ENCODE data around the gene KCTD16. TPM values are rescaled to one million over a fixed set of nuclear protein-coding genes. Genes with fewer than 3 reads are reported as not detected.

Gene KCTD16
- total RNA-seq, 1 donor from 2014 or later, result 5.6 TPM

DNA sequence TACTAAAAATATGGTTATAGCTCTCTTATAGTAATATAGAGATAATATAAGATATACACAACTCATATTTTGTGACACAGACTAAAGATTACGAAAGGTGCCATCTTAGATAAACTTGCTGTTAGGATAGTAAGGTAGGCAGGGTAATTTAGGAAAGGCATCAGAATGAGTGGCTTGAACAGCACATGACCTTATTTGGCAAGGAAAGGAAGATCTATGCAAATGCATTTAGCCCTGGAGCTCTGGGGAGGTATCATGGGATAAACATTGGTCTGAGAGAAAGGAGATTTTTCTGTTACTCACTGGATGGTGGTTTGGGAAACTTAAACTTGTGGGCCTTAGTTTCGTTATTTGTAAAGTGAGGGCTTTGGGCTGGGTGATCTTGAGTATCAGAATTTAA is 65.8 kb downstream of the KCTD16 start:
- TF ChIP-seq, protein P1, sequence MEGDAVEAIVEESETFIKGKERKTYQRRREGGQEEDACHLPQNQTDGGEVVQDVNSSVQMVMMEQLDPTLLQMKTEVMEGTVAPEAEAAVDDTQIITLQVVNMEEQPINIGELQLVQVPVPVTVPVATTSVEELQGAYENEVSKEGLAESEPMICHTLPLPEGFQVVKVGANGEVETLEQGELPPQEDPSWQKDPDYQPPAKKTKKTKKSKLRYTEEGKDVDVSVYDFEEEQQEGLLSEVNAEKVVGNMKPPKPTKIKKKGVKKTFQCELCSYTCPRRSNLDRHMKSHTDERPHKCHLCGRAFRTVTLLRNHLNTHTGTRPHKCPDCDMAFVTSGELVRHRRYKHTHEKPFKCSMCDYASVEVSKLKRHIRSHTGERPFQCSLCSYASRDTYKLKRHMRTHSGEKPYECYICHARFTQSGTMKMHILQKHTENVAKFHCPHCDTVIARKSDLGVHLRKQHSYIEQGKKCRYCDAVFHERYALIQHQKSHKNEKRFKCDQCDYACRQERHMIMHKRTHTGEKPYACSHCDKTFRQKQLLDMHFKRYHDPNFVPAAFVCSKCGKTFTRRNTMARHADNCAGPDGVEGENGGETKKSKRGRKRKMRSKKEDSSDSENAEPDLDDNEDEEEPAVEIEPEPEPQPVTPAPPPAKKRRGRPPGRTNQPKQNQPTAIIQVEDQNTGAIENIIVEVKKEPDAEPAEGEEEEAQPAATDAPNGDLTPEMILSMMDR (IDR thresholded peaks at IDR 0.05; ENCODE audit: insufficient read depth, low read depth, low read length), result no peak
- TF ChIP-seq EZH2 (IDR thresholded peaks at IDR 0.05; ENCODE audit: insufficient read depth, low read length), result no peak
- Histone ChIP-seq H3K27ac (ENCODE audit: low read depth, low read length) (no peak overlapping the region), H3K4me1 (ENCODE audit: insufficient read depth, low read length) (no peaks in the 10 kb centered on the region), H3K9me3 (ENCODE audit: insufficient read depth, low read depth, low read length) (no peaks in the 10 kb centered on the region), H3K4me3 (ENCODE audit: insufficient read depth, low read depth, low read length) (no peak overlapping the region), H2AFZ (ENCODE audit: low read depth, low read length) (no peak overlapping the region), H3K9ac (ENCODE audit: low read length) (no peak overlapping the region), H3K36me3 (ENCODE audit: insufficient read depth, low read length) (no peaks in the 10 kb centered on the region), H3K79me2 (ENCODE audit: insufficient read depth, low read length) (no peaks in the 10 kb centered on the region), H4K20me1 (ENCODE audit: insufficient read depth, low read length) (no peaks in the 10 kb centered on the region), H3K4me2 (ENCODE audit: low read length) (no peak overlapping the region), H3K27me3 (ENCODE audit: insufficient read depth, low read length) (no peaks in the 10 kb centered on the region)
- H3K27ac Mint-ChIP-seq (ENCODE audit: unreplicated experiment), result no peak overlapping the region
- no peaks in the 10 kb centered on the region for H3K9me3 Mint-ChIP-seq (ENCODE audit: unreplicated experiment)
- H3K27me3 Mint-ChIP-seq (ENCODE audit: low read depth, unreplicated experiment), result no peaks in the 10 kb centered on the region
- no peaks in the 10 kb centered on the region for H3K36me3 Mint-ChIP-seq (ENCODE audit: low read depth, unreplicated experiment)
- no peak for DNase-seq (ENCODE audit: low read depth)
- H3K4me3 Mint-ChIP-seq (ENCODE audit: unreplicated experiment), result no peak overlapping the region
- no peaks in the 10 kb centered on the region for H3K4me1 Mint-ChIP-seq (ENCODE audit: low read depth, unreplicated experiment)
- FAIRE-seq, result no peak

DNA sequence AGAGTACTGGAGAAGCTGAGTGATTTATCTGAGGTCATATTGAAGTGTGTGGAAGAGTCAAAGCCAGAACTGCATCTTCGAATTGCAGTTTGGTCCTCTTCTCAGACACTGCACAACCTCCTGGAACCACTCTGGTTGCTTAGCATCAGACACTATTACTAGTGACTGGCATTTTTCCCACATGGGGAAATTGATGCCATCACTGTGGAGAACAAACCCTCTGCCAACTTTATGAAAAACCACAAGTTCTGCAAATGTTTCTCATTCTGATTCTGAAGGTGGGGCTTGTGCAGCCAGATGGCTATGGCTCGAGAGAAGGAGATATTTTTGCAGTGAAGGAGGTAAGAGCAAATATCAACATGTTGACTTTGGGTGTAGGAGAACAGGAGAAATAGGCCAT is 67.2 kb downstream of the KCTD16 start:
- H3K36me3 ChIP-seq (ENCODE audit: insufficient read depth, low read length), result no peaks in the 10 kb centered on the region
- no peaks in the 10 kb centered on the region for H3K9me3 Mint-ChIP-seq (ENCODE audit: unreplicated experiment)
- DNase-seq (ENCODE audit: low read depth), result peak; percentile 1
- H3K4me3 Mint-ChIP-seq (ENCODE audit: unreplicated experiment), result no peak overlapping the region
- H3K27ac Mint-ChIP-seq (ENCODE audit: unreplicated experiment), result no peak overlapping the region
- H3K27me3 ChIP-seq (ENCODE audit: insufficient read depth, low read length), result no peaks in the 10 kb centered on the region
- no peaks in the 10 kb centered on the region for H3K36me3 Mint-ChIP-seq (ENCODE audit: low read depth, unreplicated experiment)
- no peaks in the 10 kb centered on the region for H4K20me1 ChIP-seq (ENCODE audit: insufficient read depth, low read length)
- H3K9me3 ChIP-seq (ENCODE audit: insufficient read depth, low read depth, low read length), result no peaks in the 10 kb centered on the region
- no peaks in the 10 kb centered on the region for H3K79me2 ChIP-seq (ENCODE audit: insufficient read depth, low read length)
- no peak overlapping the region for H3K9ac ChIP-seq (ENCODE audit: low read length)
- no peak for FAIRE-seq
- no peaks in the 10 kb centered on the region for H3K4me1 Mint-ChIP-seq (ENCODE audit: low read depth, unreplicated experiment)
- no peak overlapping the region for H3K27ac ChIP-seq (ENCODE audit: low read depth, low read length)
- no peak overlapping the region for H3K4me2 ChIP-seq (ENCODE audit: low read length)
- TF ChIP-seq, protein P1 (IDR thresholded peaks at IDR 0.05; ENCODE audit: insufficient read depth, low read depth, low read length), result no peak
- no peak for TF ChIP-seq EZH2 (IDR thresholded peaks at IDR 0.05; ENCODE audit: insufficient read depth, low read length)
- H3K4me3 ChIP-seq (ENCODE audit: insufficient read depth, low read depth, low read length), result no peak overlapping the region
- no peaks in the 10 kb centered on the region for H3K4me1 ChIP-seq (ENCODE audit: insufficient read depth, low read length)
- no peak overlapping the region for H2AFZ ChIP-seq (ENCODE audit: low read depth, low read length)
- no peaks in the 10 kb centered on the region for H3K27me3 Mint-ChIP-seq (ENCODE audit: low read depth, unreplicated experiment)

DNA sequence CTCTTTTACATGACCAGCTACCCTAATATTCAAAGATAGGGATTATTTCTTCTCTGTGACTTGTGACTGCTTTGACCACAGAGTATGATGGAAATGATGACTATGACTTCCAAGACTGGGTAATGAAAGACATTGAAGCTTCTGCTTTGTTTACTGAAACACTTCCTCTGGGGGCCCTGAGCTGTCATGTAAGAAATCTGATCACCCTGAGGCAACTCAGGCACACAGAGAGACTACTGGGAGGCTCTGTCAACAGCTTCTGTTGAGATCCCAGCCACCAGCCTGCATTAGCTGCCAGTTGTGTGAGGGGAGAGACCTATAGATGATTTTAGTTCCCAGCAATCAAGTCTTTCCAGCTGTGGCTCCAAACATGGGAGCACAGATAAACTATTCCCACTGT is 76.5 kb downstream of the KCTD16 start:
- TF ChIP-seq, protein P1 (IDR thresholded peaks at IDR 0.05; ENCODE audit: insufficient read depth, low read depth, low read length), result no peak
- no peak for TF ChIP-seq EZH2 (IDR thresholded peaks at IDR 0.05; ENCODE audit: insufficient read depth, low read length)
- Histone ChIP-seq H3K36me3 (ENCODE audit: insufficient read depth, low read length) (no peaks in the 10 kb centered on the region), H3K9me3 (ENCODE audit: insufficient read depth, low read depth, low read length) (no peaks in the 10 kb centered on the region), H4K20me1 (ENCODE audit: insufficient read depth, low read length) (no peaks in the 10 kb centered on the region), H3K27ac (ENCODE audit: low read depth, low read length) (no peak overlapping the region), H3K4me3 (ENCODE audit: insufficient read depth, low read depth, low read length) (no peak overlapping the region), H3K9ac (ENCODE audit: low read length) (no peak overlapping the region), H3K4me1 (ENCODE audit: insufficient read depth, low read length) (no peaks in the 10 kb centered on the region), H2AFZ (ENCODE audit: low read depth, low read length) (no peak overlapping the region), H3K4me2 (ENCODE audit: low read length) (no peak overlapping the region), H3K27me3 (ENCODE audit: insufficient read depth, low read length) (no peaks in the 10 kb centered on the region), H3K79me2 (ENCODE audit: insufficient read depth, low read length) (no peaks in the 10 kb centered on the region)
- H3K4me1 Mint-ChIP-seq (ENCODE audit: low read depth, unreplicated experiment), result peaks cover 16% of the 10 kb centered on the region
- no peaks in the 10 kb centered on the region for H3K9me3 Mint-ChIP-seq (ENCODE audit: unreplicated experiment)
- H3K27ac Mint-ChIP-seq (ENCODE audit: unreplicated experiment), result no peak overlapping the region
- FAIRE-seq, result no peak
- no peak overlapping the region for H3K4me3 Mint-ChIP-seq (ENCODE audit: unreplicated experiment)
- H3K36me3 Mint-ChIP-seq (ENCODE audit: low read depth, unreplicated experiment), result no peaks in the 10 kb centered on the region
- no peak for DNase-seq (ENCODE audit: low read depth)
- H3K27me3 Mint-ChIP-seq (ENCODE audit: low read depth, unreplicated experiment), result no peaks in the 10 kb centered on the region
